Hematopoietic multipotent progenitor cell treated with erythropoietin and hydrocortisone succinate and interleukin-3 and kit ligand, for 17 days (in vitro differentiated cells): ENCODE data around the gene CTNNA3.
"Not testable (repeated sequence)": the region's sequence is repeated elsewhere in the genome, so short reads cannot be mapped to it uniquely, and the experiment has no call there.

Experiments
- DNase-seq: peaks from one replicate; pipeline ENCODE4 v3.0.0-alpha.2; 2015; ENCODE audit warnings: low spot score

The CTNNA3 gene

GRCh38 chr10:67246066-67246555, 449.9 kb downstream of the CTNNA3 start:
- no peak for DNase-seq

GRCh38 chr10:67242528-67242927, 453.5 kb downstream of the CTNNA3 start:
- no peak for DNase-seq

- DNase-seq = no peak
These were observed 454.5 kb downstream of the CTNNA3 start for GRCh38 chr10:67241451-67241850.

- no peak for DNase-seq
These were observed 456.0 kb downstream of the CTNNA3 start for GRCh38 chr10:67239864-67240497.

GRCh38 chr10:67230680-67231500, 465.1 kb downstream of the CTNNA3 start:
- DNase-seq = not testable (repeated sequence)

GRCh38 chr10:67225226-67225625, 470.8 kb downstream of the CTNNA3 start:
- no peak for DNase-seq

- no peak for DNase-seq
These were observed 471.4 kb downstream of the CTNNA3 start for GRCh38 chr10:67224553-67224952.

- no peak for DNase-seq
These were observed 473.1 kb downstream of the CTNNA3 start for GRCh38 chr10:67222934-67223333.

GRCh38 chr10:67221939-67222494, 474.0 kb downstream of the CTNNA3 start:
- DNase-seq = no peak

- no peak for DNase-seq
These were observed 484.3 kb downstream of the CTNNA3 start for GRCh38 chr10:67211680-67212079.

GRCh38 chr10:67207923-67208322, 488.1 kb downstream of the CTNNA3 start:
- not testable (repeated sequence) for DNase-seq

- no peak for DNase-seq
These were observed 495.0 kb downstream of the CTNNA3 start for GRCh38 chr10:67200913-67201564.

GRCh38 chr10:67175354-67175753, 520.6 kb downstream of the CTNNA3 start:
- no peak for DNase-seq

- DNase-seq = no peak
These were observed 522.2 kb downstream of the CTNNA3 start for GRCh38 chr10:67173787-67174186.

GRCh38 chr10:67171970-67172369, 524.0 kb downstream of the CTNNA3 start:
- no peak for DNase-seq

- DNase-seq = no peak
These were observed 539.8 kb downstream of the CTNNA3 start for GRCh38 chr10:67156239-67156638.

GRCh38 chr10:67151471-67151870, 544.5 kb downstream of the CTNNA3 start:
- no peak for DNase-seq

- DNase-seq = no peak
These were observed 551.5 kb downstream of the CTNNA3 start for GRCh38 chr10:67144530-67144929.

- no peak for DNase-seq
These were observed 554.7 kb downstream of the CTNNA3 start for GRCh38 chr10:67141300-67141699.

- no peak for DNase-seq
These were observed 555.4 kb downstream of the CTNNA3 start for GRCh38 chr10:67140641-67141040.

- DNase-seq = no peak
These were observed 568.6 kb downstream of the CTNNA3 start for GRCh38 chr10:67127441-67127840.

- DNase-seq = no peak
These were observed 576.3 kb downstream of the CTNNA3 start for GRCh38 chr10:67119651-67120050.

GRCh38 chr10:67115972-67116371, 580.0 kb downstream of the CTNNA3 start:
- no peak for DNase-seq
